HG03025 (cell line): Measurements from ENCODE around the gene KLHL28.
"Not testable (repeated sequence)": the region's sequence is repeated elsewhere in the genome, so short reads cannot be mapped to it uniquely, and the experiment has no call there.

ENCODE experiments used
- ATAC-seq: cut with Tn5 transposase; IDR thresholded peaks from one replicate; pipeline ENCODE4 v1.9.1; 2021; ENCODE audit warnings: mild to moderate bottlenecking, moderate library complexity; ENCODE audit not compliant: unreplicated experiment, low FRiP score

Gene KLHL28

DNA sequence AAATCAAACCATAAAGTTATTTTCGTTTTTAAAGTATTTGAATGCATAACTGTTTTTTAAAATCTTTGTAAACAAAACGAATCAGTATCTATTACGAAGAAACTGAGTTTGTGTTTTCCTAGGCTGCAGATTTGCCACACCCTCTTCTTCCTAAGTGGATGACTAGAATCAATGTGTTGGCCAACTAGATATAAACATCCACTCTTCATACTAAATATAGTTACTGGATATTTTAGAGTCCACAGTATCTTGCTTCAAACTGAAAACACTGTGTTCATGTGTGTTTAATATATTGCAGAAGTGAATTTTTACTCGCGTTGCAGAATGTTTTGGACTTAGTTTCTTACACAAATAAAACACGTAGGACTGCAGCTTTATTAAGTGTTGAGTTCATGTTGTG, 63.2 kb downstream of the KLHL28 start:
- ATAC-seq = no peak

DNA sequence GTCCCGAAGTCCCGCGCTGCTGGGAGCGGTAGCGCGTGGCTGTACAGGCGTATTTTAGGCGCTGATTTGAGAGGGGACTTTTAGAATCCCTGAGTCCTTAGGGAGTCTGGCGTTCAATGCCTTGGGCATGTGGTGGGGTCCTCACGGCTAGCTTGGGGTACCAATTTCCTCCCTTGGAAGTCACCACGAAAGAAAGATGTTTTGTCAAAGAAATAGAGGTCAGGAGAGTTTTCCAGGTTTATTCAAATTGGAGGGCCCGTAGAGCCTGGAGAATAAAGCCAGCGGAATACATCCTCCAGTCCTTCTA, 63.9 kb downstream of the KLHL28 start:
- no peak for ATAC-seq

DNA sequence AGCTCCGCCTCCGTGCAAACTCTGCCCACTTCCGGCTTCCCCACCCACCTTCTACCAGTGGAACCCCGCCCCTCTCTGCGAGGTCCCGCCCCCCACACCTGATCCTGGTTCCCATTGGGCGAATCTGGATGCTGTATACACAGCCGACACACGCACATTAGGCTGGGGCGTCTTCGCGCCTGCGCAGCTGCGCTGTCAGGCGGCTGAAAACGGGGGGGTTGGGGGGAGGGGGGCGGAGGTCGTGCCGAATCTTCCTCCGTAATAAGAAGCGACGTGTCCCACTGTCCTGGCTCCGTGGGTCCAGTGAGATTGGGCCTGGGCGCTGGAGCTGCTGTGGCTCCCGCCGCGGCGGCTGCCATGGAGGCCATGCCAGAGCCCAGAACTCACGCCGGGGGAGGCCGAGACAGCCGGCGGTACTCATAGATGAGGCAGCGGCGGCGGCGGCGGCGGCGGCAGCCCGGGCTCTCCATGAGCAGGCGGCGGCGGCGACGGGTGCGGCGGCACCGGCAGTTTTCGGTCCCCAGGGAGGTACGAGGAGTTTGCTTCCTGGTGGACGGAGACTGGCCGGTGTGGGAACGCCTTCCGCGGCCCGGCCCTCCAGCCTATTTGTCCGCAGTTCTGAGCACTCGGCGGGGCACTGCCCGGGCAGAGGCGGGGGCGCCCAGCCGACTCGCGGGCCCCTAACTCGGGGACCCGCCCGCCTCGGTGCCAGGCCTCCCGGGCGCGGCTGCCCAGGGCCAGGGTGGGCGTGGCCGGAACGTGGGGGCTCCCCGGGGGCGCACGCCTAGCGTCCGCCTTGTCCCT, 64.5 kb downstream of the KLHL28 start:
- ATAC-seq = peak; percentile 95

DNA sequence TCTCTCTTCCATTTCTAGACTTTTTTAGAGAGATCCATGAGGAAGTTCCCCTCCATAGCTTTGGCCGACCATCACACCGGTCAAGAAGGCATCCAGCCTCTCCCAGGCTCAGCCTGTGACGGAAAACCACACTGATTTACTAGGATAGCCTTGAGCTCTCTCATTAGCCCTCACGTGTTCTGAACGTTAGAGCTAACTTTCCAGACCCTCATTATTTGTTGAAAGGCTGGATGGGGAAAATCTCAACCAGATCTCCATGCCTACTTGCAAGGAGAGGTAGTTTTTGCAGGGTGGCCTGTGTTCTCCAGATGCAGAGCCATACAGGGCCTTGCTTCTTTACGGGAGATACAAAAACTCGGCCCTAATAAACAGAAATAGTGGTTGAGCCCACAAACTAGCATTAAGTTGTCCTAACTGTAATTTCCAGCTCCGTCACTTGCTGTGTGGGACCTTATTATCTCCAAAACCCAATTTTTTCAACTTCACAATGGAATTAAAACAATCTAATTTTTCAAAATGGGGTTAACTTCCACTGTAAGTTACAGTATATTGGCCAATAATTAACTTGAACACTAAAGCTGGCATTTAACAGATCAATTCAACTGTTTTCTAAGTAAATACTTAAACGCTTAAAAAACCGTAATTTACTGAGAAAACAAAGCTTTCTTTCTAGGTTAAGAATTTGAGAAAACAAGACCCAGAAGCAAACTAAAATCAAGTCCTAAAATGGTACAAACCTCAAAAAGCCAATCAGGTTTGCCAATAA, 65.3 kb downstream of the KLHL28 start:
- ATAC-seq = no peak

DNA sequence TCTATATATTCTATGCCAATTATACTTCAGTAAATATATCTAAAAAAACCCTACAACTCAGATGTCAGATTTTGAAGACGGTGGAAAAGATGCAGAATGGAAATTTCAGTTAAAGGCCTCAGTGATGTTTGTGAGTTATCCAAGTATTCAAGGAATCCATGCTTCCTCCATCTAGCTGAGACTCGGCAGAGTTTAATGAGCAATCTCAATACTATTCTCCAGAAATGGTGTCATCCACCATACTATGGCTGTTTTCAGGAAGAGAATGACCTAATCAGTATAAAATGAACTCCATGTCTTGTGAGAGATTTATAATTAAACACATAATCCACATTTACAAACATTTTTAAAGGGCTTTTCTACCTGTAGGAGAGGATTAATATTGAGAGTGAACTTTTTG, 66.0 kb downstream of the KLHL28 start:
- no peak for ATAC-seq

DNA sequence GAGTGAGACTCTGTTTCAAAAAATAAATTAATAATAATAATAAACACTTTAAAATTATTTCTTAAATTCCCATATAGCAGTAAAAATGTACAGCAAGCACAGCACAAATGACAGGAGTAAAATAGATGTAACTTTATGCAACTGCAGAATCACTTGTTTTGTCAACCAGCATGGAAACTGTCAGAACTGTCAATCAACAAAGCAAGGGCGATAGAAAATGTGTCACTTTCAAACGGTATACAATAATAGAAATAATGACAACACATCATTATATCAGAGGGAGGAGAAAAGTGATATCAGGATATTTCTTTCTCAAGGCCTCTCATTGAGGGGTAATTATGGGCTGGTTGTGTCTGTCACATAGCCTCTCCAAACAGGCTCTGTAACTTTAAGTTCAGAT, 68.2 kb downstream of the KLHL28 start:
- no peak for ATAC-seq

DNA sequence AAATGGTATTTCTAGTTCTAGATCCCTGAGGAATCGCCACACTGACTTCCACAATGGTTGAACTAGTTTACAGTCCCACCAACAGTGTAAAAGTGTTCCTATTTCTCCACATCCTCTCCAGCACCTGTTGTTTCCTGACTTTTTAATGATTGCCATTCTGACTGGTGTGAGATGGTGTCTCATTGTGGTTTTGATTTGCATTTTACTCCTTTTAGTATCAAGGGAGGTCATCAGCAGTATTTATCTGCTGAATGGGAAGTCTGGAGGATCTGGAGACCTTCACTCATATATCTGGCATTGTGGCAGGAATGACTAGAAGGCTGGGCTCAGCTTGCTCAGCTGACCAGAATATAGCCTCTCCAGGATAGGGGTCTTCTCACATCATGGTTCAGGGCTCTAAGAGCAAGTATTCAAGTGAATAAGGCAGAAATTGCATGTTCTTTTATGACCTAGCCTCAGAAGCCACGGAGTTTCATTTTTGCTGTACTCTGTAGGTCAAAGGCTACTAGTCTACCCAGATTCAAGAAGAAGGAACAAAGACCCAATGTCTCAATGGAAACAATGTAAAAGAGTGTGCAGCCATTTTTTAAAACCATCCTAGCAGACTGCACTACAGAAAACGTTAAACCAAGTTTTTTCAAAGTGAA, 69.9 kb downstream of the KLHL28 start:
- ATAC-seq = not testable (repeated sequence)

DNA sequence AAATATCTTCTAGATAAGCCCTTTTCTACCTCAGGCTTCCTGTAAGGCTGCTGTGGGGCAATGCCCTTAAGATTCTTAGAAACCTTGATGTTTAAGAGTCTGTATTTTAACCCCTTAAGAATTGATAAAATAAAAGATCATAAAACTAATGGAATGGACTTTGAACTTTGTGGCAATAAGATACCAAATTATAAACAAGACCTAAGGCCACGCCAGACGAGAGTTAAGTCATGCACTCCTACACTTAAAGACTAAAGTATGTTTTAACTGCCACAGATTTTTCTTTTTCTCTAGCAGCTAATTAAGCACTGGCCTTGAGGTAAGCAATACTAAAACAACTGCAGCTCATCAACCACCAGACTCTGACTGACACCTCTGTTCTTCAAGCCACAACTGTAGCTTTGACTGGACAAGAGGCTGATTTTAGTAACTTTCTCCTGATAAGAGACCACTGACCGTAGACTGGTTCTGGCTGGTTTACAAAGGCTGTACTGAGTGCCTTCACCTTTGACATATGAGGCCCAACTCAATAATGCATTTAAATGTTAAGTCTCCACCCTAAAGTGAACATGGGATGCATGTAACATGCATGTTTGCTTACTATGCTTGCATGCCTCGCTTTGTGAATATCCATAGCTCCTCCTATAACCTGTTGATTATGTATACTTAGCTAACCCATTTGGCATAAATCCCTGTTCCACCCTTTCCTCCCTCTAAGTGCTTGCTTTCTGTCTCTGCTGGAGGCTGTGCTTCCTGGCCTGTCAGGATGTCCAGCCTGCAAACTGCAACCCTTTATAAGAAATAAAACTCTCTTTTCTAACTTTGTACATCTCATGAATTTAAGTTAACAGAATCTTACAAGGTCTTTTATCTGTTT, 71.9 kb downstream of the KLHL28 start:
- no peak for ATAC-seq

DNA sequence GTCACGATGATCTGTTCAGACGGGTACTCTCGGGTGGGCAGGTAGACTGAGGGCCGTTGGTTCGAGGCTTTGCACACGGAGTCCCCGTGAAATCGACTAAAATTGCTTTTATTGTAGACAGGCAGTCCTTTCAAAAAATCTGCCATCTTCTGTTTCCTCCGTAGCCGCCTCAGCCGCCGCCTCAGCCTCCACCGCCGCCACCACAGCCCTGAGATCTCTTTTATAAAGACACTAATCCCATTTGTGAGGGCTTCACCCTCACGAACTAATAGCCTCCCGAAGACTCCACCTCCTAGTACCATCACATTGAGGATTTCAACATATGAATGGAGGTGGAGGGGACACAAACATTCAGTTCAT, 74.2 kb downstream of the KLHL28 start:
- ATAC-seq = no peak

DNA sequence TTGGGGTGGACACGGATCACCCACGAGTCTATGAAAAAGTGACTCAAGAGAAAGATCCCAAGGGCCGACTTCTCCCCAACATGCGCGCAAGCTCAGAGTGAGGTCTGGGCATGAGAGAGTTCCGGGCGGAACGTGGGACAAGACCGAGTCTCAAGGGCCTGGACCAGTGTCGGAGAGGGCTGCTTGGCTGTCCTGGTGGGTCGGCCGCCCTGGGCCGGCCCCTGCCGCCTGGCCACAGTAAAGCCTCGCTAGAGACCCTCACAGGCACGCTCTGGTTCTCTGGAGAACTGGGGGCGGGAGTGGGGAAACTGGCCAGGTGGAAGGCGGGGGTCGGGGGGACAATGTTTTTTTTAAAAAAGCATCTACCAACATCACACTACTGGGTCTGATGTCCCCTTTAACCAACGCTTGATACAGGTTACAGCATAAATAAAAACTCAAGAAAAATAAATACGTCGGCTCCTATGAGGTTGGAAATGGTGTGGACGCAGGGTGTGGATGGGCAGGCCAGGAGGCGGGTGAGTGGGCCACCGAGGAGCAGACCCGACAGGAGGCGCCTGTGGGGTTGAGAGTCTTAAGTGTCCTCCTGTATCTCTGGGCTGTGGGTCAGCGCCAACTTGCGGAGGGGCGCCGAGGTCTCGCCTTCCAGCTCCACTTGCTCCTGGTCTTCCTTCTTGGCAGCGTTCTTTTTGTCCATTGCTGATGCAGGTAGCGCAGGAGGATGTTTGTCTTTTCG, 74.7 kb downstream of the KLHL28 start:
- no peak for ATAC-seq

DNA sequence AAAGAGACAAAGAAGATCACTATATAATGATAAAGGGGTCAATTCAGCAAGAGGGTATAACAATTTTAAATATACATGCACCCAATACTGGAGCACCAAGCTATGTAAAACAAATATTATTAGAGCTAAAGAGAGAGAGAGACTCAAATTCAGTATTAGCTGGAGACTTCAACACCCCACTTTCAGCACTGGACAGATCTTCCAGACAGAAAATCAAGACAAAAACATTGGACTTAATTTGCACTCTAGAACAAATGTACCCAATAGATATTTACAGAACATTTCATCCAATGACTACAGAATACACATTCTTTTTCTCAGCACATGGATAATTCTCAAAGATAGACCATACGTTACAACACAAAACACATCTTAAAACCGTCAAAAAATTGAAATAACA, 81.0 kb downstream of the KLHL28 start:
- ATAC-seq = no peak
